Gastrocnemius medialis (tissue), 4 donors: ENCODE results near the gene MALRD1.

ENCODE experiments used
- POLR2A ChIP-seq, 2 donors: fragments of 450-650 bp; IDR thresholded peaks; one replicate each; pipeline ENCODE4 v1.6.1; 2017; ENCODE audit warnings: antibody characterized with exemption in 2 of 2, mild to moderate bottlenecking in 2 of 2, moderate library complexity in 2 of 2
- TF ChIP-seq, protein P1 (sequence below), 5 experiments: fragments of 450-650 bp in 3 of 5; fragments of 200-600 bp in 2 of 5; sonication (generic) in 2 of 5; IDR thresholded peaks in 4 of 5; conservative IDR thresholded peaks in 1 of 5; 1 replicate in 4 of 5; 2 replicates in 1 of 5; pipeline ENCODE4 v1.5.1; 2016 to 2019; ENCODE audit warnings: antibody characterized with exemption in 5 of 5, mild to moderate bottlenecking in 3 of 5, moderate library complexity in 3 of 5

- TF ChIP-seq, protein P1, sequence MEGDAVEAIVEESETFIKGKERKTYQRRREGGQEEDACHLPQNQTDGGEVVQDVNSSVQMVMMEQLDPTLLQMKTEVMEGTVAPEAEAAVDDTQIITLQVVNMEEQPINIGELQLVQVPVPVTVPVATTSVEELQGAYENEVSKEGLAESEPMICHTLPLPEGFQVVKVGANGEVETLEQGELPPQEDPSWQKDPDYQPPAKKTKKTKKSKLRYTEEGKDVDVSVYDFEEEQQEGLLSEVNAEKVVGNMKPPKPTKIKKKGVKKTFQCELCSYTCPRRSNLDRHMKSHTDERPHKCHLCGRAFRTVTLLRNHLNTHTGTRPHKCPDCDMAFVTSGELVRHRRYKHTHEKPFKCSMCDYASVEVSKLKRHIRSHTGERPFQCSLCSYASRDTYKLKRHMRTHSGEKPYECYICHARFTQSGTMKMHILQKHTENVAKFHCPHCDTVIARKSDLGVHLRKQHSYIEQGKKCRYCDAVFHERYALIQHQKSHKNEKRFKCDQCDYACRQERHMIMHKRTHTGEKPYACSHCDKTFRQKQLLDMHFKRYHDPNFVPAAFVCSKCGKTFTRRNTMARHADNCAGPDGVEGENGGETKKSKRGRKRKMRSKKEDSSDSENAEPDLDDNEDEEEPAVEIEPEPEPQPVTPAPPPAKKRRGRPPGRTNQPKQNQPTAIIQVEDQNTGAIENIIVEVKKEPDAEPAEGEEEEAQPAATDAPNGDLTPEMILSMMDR (IDR thresholded peaks at IDR 0.05 in 4 of 5, conservative IDR thresholded peaks at IDR 0.05 in 1 of 5): no peak
- no peak for TF ChIP-seq POLR2A (IDR thresholded peaks at IDR 0.05)
Observed at GRCh38 chr10:19117438-19117837, 68.8 kb downstream of the MALRD1 start.
